Superior temporal gyrus (tissue), 1 donor: ENCODE measurements around the gene DND1.
"Not testable (repeated sequence)": the region's sequence is repeated elsewhere in the genome, so short reads cannot be mapped to it uniquely, and the experiment has no call there.

Experiments used
- DNase-seq: peaks from one replicate; pipeline ENCODE4 v3.0.0-alpha.2; 2016; ENCODE audit errors: extremely low spot score

Gene DND1

DNA sequence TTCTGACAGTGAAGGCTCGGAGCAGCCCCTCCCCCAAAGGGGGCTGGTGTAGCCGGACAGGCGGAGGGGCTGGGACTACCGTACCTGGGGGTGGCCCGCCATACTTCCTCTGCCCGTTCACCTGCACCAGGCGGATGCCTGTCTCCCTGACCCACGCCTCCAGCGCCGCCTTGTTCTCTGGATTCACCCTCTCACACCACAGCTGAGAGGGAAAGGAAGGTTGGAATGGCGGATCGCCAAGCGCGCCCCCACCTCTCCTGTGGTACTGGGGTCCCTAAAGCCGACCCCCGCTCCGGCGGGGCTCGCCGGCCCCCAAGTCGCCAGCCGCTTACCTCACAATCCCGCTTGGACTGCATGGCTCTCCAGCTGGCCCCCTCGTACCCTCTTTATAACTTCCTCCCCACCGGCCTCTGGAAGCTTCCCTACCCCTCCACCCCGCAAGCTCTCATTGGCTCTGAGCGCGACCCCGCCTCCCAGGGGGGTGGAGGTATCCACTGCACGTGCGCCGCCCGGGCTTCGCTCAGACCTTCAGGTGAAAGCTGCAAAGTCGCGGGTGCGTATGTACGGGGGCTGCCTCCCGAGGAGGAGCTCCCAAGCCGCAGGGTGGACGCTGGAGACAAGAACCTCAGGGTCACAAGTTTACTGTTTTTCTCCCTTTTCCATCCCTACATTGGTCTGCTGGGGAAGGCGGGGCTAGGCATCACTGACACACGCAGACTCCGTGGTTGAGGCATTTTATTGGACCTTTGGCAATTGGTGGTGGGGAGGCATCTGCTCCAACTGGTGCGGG lies at the start of gene DND1:
DND1 (minus strand) TSS at position 390 of the 790 bp plus-strand sequence; CDS start at position 356, 34 bp downstream.
- DNase-seq: no peak

DNA sequence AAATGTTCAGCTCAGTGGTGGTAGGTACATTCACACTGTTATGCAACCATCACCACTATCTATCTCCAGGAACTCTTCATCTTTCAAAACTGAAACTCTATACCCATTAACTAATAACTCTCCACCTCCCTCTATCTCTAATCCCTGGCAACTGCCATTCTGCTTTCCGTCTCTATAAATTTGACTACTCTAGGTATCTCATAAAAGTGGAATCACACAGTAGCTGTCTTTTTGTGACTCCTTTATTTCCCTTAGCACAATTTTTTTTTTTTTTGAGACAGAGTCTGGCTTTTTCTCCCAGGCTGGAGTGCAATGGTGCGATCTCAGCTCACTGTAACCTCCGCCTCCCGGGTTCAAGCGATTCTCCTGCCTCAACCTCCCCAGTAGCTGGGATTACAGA lies 48.0 kb upstream of the DND1 start:
- DNase-seq: not testable (repeated sequence)

DNA sequence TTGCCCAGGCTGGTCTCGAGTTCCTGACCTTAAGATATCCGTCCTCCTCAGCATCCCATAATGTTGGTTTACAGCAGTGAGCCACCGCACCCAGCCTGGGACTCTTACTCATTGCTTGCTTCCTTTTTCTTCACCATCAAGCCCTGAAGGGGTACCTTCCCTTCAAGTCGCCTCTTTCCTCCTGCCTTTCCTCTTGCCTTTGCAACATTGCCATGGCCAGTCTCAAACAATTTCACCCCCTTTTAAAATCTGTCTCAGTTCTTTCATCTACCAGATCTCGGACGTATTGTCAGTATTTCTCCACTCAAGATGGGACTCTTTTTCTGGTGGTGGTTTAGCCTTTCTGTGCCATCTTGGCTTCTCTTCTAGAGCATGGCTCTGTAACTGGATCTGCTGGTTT lies 47.4 kb upstream of the DND1 start:
- not testable (repeated sequence) for DNase-seq

DNA sequence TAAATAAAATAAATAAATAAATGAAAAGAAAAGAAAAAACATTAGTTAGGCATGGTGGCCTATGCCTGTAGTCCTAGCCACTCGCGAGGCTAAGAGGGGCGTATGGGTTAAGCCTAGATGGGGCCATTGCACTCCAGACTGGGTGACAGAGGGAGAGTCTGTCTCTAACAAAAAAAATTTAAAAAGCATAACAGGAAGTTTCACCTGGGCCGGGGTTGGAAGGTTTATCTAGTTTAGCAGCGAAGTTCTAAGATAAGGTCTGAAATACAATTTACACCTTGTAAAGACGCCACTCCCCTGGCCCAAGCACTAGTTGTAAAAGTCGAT lies 44.9 kb upstream of the DND1 start:
- DNase-seq: no peak

DNA sequence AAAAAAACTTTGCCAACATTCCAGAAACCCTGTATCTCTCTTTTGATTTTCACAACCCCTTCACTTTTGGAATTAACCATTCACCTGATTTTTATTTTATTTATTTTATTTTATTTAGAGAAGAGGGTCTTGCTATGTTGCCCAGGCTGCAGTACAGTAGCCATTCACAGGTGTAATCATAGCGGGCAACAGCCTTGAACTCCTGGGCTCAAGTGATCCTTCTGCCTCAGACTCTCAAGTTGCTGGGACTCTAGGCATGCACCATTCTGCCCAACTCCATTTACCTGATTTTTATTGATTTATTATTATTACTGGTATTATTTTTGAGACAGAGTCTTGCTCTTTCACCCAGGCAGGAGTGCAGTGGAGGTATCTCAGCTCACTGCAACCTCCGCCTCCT lies 42.9 kb upstream of the DND1 start:
- DNase-seq: not testable (repeated sequence)

DNA sequence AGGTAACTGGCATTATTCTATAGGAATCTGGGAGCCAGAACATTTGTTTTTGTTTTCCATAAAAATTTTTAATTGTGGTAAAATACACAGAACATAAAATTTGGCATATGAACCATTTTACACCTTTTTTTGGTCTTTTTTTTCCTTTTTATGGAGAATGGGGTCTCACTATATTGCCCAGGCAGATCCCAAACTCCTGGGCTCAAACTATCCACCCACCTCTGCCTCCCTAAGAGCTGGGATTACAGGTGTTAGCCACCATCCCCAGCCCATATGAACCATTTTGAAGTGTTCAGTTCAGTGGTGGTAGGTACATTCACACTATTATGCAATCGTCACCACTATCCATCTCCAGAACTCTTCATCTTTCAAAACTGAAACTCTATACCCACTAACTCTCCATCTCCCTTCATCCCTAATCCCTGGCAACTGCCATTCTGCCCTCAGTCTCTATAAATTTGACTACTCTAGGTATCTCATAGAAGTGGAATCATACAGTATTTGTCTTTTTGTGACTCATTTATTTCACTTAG lies 40.3 kb upstream of the DND1 start:
- no peak for DNase-seq

DNA sequence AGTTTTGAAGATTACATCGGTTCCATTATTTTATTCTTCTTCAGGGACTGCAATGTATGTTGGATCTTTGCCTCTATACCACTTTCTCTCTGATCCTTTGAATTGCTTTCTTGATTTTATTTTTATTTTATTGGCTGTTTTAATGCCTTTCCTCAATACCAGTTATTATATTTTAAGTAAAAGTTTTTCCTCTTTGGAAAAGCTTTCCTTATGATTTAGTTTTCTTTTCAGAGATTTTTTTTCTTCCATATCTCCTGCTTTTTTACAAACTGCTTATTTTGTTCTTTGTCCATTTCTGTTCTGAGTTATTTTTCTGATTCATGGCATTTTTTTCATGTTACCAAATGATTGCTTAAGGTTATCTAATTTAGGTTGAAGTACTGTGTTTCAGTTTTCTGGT lies 38.4 kb upstream of the DND1 start:
- DNase-seq: no peak

DNA sequence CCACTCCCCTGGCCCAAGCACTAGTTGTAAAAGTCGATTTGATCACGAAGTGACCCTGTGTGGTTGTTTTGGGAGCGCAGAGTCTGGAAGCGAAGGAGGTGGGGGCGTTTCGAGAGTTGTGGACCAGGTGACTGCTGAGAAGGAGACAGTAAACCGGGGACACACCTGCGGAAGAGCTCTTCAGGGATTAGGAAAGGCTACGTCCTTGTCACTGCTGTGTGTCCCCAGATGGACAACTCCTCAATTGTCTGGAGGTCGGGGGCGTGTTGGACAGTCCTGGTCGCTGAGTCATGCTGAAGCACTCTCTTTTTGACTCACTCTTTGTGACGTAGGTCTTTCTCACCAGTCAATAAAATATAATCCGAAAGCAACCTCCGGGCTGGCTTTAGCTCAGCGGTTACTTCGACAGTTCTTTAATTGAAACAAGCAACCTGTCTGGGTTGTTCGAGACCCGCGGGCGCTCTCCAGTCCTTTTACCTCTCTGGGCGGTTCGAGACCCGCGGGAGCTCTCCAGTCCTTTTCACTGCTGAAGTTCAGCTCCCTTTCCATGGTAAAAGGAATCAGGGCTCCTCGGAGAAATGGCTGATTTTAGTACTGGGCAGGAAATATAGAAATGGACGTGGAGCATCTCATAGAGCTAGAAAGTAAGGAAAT lies 37.6 kb upstream of the DND1 start:
- peak; percentile 71 for DNase-seq

DNA sequence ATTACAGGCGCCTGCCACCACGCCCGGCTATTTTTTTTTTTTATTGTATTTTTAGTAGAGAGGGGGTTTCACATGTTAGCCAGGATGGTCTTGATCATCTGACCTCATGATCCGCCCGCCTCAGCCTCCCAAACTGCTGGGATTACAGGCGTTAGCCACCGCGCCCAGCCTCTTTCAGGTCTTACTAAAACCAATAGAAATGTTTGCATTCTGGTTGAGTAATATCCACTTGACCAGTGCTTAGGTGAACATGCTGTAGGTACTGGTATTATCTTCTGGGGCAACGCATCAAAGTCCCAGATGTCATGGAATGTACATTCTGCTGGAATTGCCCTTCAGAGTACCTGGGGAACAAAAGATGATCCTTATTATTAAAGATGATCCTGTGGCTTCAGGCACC lies 35.4 kb upstream of the DND1 start:
- not testable (repeated sequence) for DNase-seq

DNA sequence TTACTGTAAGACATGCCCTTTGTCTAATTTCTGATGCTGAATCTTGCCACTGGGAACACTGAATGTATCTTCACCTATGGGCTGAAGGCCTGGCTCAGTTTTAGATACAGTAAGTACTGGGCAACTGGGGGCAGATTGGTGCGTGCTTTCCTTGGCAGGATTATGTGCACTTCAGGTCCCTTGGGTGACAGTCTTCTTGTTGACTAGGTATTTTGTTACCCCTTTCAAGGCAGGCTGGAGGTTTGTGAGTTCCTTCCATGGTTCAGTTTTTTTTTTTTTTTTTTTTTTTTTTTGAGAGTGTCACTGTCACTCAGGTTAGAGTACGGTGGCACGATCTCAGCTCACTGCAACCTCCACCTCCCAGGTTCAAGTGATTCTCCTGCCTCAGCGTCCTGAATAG lies 34.4 kb upstream of the DND1 start:
- no peak for DNase-seq

DNA sequence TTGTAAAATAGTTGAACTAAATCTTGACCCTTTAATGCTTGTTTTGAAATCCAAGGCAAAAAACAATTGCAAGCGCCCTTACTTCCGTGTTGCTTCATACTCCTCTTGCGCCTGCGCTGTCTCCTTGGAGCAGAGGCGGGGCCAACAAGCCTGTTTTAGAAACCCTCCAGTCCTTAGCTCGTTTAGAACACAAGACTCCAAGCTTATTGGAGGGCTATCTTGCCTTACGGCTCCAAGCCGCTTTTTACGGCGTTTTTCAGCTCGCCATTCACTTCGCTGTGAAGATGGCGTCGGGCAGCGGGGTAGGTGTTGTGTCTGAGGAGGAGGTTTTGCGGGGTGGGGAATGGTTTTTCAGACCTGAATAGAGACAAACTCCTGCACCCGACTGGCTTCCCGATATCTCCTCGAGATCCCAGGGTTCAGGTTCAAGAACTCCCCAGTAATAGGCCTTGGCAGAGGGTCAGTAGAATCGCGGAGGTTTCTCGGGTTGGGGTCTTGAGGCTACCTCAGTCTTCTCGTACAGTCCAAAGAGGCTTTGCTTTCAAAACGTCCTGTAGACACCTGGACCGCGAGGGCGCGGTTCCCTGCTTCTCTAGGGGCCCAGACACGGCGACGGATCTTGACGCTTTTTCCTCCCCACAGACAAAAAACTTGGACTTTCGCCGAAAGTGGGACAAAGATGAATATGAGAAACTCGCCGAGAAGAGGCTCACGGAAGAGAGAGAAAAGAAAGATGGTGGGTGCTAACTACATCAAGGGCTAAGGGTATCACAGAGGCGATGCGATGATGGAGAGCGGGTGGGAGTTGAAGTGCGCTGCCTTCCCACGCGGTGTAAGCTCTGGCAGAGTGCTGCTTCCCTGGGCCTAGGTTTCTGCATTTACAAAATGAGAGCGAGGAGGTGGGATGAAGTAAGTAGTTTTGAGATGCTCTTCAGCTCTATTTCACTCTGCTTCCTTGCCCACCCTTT lies 27.1 kb upstream of the DND1 start, which contains the start of gene ZMAT2:
ZMAT2 (plus strand) TSS at position 271 of the 968 bp plus-strand sequence; CDS start at position 285, 14 bp downstream.
- DNase-seq: peak; percentile 100

DNA sequence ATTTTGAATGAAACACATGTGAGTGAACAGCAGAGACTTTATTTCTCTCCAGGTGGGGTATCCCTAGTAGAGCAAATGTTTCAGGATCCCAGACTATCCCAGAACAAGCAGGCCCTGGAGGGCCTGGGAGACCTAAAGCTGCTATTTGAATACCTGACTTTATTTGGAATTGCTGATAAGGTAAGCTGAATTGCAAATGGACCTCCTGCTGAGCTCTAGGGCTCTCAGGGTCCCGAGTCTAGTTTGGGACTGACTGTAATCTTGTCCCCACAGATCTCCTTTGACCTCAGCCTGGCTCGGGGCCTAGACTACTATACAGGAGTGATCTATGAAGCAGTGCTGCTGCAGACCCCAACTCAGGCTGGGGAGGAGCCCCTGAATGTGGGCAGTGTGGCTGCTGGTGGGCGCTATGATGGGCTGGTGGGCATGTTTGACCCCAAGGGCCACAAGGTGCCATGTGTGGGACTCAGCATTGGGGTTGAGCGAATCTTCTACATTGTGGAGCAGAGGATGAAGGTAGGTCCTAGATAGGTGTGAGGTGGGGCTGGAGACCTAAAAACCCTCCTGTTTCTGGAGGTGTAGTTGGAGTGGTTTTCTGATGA lies 23.6 kb upstream of the DND1 start:
- DNase-seq: no peak

DNA sequence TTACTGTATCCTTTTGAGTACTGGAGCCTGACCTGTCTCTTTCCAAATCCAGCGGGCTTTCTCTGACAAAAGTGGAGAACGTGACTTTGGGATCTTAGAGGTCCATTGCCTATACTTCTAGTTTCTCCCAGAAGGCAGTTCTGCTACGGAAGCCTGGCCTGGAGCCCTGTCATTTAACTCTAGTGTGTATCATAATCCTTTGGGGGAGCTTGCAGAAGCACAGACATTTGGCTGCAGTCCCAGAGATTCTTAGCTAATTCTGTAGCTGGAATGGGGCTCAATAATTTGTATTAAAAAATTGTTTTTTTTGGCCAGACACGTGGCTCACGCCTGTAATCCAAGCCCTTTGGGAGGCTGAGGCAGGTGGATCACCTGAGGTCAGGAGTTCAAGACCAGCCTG lies 20.9 kb upstream of the DND1 start:
- DNase-seq: no peak

DNA sequence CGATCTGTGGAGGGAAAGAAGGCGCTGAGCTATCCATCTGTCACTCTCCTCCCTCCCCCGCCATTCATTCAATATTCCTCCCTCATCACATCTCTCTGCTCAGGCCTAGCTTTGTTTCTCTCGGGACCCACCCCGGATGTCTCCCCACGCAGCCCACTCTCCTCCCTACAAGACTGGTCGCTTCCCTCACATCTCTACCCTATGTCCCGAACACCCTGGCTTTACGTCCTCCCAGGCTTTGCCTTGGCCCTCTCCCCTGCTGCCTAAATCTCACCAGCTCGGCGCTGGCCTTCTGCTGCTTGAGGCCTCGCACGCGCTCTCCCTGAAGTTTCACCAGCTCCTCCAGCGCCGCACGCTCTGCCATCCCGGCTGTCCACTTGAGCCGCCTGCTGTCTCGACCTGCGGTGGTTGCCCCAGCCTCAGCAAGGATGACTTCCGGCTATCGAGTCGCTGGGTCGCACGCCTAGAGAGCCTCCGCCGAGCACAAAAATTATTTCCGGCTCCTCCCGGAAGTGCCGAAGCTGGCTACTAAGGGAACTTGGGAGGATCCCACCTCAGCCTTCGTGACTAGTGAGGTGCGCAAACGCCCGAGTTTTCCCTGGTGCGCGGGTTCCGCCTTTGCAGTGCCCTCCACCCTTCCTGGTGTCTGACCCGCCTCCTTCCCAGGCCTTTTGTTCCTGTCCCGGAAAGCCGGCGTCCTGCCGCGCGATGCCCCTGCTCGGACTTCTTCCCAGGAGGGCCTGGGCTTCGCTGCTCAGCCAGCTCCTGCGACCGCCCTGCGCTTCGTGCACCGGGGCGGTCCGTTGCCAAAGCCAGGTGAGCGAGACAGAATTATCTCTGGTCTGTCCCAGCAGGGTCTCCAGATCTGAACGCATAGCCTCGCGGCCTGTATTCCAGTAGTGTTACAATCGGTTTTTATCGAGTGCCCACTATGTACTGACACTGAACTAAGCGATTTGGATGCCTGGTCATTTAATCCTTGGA lies 17.9 kb upstream of the DND1 start, which contains the start of the genes HARS1 and HARS2:
HARS1 (minus strand) TSS at position 430 of the 984 bp plus-strand sequence; CDS start at position 364, 66 bp downstream.
HARS2 (plus strand) TSS at position 515 of the 984 bp plus-strand sequence; CDS start at position 709, 194 bp downstream.
- peak; percentile 96 for DNase-seq

DNA sequence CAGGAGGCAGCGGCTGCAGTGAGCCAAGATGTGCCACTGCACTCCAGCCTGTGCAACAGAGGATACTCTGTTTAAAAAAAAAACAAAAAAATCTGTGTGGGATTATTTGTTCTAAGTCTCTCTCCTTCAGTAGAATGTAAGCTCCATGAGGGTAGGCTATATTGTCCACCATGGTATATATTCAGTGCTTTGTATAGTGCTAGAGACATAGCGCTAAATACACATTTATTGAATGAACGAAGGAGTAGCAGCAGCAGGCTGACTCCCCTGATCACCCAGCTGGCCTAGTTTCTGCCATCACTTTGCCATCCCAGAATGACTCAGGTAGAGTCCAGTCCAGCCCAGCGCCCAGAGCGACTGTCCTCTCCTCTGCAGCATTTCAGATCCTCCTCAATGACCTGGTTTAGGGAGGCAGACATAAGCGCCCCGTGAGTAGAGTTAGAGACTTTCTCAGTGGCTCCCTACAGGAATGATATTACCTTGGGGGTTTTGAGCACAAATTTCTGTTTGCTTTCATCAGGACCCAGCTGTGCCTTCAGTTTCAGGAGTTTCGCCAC lies 17.1 kb upstream of the DND1 start:
- DNase-seq: no peak

DNA sequence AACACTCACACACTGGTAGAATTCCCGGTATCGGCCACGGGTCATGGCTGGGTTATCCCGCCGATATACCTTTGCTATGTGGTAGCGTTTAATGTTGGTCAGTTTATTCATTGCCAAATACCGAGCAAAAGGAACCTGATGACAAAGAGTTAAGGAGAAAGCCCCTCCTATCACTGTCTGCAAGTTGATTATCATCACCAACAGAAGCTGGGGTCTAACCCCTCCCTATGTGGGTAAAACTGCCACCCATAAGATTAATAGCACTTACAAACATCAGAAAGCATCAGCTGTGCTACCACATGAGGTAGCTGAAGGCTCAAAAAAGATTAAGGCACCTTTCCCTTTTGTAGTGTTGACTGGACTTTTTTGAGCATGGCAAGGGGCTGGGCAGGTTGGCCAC lies 5.6 kb upstream of the DND1 start:
- no peak for DNase-seq

DNA sequence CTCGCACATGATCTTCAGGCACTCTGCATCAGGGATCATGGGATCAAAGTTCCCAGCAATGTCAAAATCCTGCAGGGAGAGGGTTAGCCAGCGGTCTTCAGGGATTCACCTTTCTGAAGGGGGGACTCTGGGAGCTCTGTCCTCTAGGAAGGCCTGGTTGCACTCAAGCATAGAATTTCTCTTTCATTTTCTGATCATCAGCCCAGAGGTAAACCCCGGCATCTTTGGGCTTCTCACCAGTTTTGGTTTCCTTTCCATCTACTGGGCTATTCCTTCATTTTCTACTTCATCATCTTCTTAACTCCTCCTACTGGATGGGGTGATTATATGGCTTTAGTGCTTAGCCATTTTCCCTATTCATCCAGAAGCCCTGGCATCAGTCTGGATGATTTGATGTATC lies 4.6 kb upstream of the DND1 start:
- DNase-seq: no peak

DNA sequence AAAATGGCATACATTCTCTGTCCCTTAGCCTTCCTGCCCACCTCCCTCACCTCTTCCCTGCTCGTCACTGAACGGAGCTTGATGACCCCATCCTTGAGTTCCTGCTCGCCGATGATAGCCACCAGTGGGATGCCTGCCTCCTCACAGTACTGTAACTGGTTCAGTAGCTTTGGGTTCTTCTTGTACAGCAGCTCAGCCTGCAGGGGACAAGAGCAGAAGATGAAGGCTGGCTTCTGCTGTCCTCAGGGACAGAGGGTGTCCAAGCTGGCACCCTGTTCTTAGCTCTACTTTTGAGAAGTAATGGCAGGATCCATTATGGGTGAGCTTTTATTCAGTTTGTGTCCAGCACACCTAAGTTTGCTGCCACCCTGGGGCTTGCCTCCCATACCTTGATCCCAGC lies 1.3 kb upstream of the DND1 start:
- no peak for DNase-seq

DNA sequence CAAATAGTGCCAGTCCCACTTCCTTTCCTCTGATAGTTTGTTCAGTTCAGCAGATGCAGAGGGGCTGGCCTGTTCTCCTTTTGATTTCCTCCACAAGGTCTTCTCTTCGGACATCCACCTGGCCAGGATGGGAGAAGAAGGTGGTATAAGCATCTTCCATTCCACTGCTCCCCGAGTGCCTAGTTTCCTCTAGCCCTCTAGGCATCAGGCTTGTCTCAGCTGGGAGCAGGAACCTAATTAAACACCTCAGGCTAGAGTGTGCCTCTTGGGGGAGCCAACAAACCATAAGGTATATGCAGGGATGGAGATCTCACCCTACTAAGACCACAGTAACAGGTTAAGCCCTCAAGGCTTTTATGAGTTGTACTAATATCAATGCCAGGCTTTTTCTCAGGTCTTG lies 835 bp upstream of the DND1 start:
- DNase-seq: no peak
